Mesenchymal stem cell (in vitro differentiated cells and primary cell): ENCODE data around the gene MCM5.

Experiments used
- DNase-seq: peaks from one replicate; pipeline ENCODE4 v3.0.0-alpha.2; 2013
- H2AFZ ChIP-seq: one replicate; pipeline ENCODE4 v1.6.1; 2013; ENCODE audit warnings: low read depth, mild to moderate bottlenecking, control low read depth, inconsistent platforms, low read length, moderate library complexity
- H2AK5ac ChIP-seq: 2 replicates; pipeline ENCODE4 v1.6.1; 2013; ENCODE audit warnings: low read length, moderate library complexity, mild to moderate bottlenecking, inconsistent platforms; ENCODE audit not compliant: severe bottlenecking
- H2BK120ac ChIP-seq: one replicate; pipeline ENCODE4 v1.6.1; 2013; ENCODE audit warnings: low read depth, mild to moderate bottlenecking, inconsistent platforms, low read length, moderate library complexity
- H2BK12ac ChIP-seq, 2 experiments: one replicate each; pipeline ENCODE4 v1.6.1; 2013; ENCODE audit warnings: inconsistent platforms in 2 of 2, low read length in 2 of 2, mild to moderate bottlenecking in 2 of 2, moderate library complexity in 2 of 2, control low read depth in 1 of 2
- H2BK15ac ChIP-seq: one replicate; pipeline ENCODE4 v1.6.1; 2013; ENCODE audit warnings: mild to moderate bottlenecking, low read depth, inconsistent platforms; ENCODE audit not compliant: poor library complexity, severe bottlenecking
- H2BK5ac ChIP-seq: 2 replicates; pipeline ENCODE4 v1.6.1; 2013; ENCODE audit warnings: low read depth, mild to moderate bottlenecking, low read length, control low read depth, inconsistent platforms; ENCODE audit not compliant: poor library complexity, severe bottlenecking
- H3K14ac ChIP-seq, 2 experiments: one replicate each; pipeline ENCODE4 v1.6.1; 2013; ENCODE audit warnings: inconsistent platforms in 2 of 2, low read length in 2 of 2, control low read depth in 1 of 2, mild to moderate bottlenecking in 1 of 2, moderate library complexity in 1 of 2
- H3K18ac ChIP-seq, 2 experiments: one replicate each; pipeline ENCODE4 v1.6.1; 2013; ENCODE audit warnings: inconsistent platforms in 2 of 2, low read length in 2 of 2, control low read depth in 1 of 2, low read depth in 1 of 2, mild to moderate bottlenecking in 1 of 2
- H3K23ac ChIP-seq, 2 experiments: one replicate each; pipeline ENCODE4 v1.6.1; 2013; ENCODE audit warnings: inconsistent platforms in 2 of 2, low read length in 2 of 2, mild to moderate bottlenecking in 2 of 2, moderate library complexity in 2 of 2, control low read depth in 1 of 2
- H3K27ac ChIP-seq: 2 replicates; pipeline ENCODE4 v1.5.1; 2013; ENCODE audit warnings: mild to moderate bottlenecking, moderate library complexity, low read length, control low read depth, inconsistent platforms; ENCODE audit not compliant: poor library complexity, severe bottlenecking
- H3K27me3 ChIP-seq, 2 experiments: 2 replicates each; pipeline versions ENCODE4 v1.6.1 to v1.7.0; 2013; ENCODE audit warnings: low read length in 2 of 2, mild to moderate bottlenecking in 2 of 2, moderate library complexity in 2 of 2, control low read depth in 1 of 2, inconsistent platforms in 1 of 2; ENCODE audit not compliant: control insufficient read depth in 1 of 2, insufficient read depth in 1 of 2
- H3K36me3 ChIP-seq, 2 experiments: 2 replicates each; pipeline versions ENCODE4 v1.6.1 to v1.7.0; 2013; ENCODE audit warnings: low read length in 2 of 2, control low read depth in 1 of 2, inconsistent platforms in 1 of 2, low read depth in 1 of 2, mild to moderate bottlenecking in 1 of 2; ENCODE audit not compliant: insufficient read depth in 2 of 2, control insufficient read depth in 1 of 2
- H3K4ac ChIP-seq, 2 experiments: one replicate each; pipeline ENCODE4 v1.6.1; 2013; ENCODE audit warnings: inconsistent platforms in 2 of 2, low read length in 2 of 2, mild to moderate bottlenecking in 2 of 2, moderate library complexity in 2 of 2, control low read depth in 1 of 2, low read depth in 1 of 2
- H3K4me1 ChIP-seq: 2 replicates; pipeline ENCODE4 v1.6.1; 2013; ENCODE audit warnings: low read depth, low read length, control low read depth; ENCODE audit not compliant: control insufficient read depth, insufficient read depth
- H3K4me2 ChIP-seq: 2 replicates; pipeline ENCODE4 v1.6.1; 2013; ENCODE audit warnings: low read length, mild to moderate bottlenecking, inconsistent platforms; ENCODE audit not compliant: poor library complexity, severe bottlenecking
- H3K4me3 ChIP-seq, 2 experiments: 2 replicates each; pipeline versions ENCODE4 v1.5.1 to v1.7.0; 2013; ENCODE audit warnings: low read length in 2 of 2, mild to moderate bottlenecking in 2 of 2, control low read depth in 1 of 2, low read depth in 1 of 2; ENCODE audit not compliant: insufficient read depth in 1 of 2
- H3K79me1 ChIP-seq: replicated peaks from 2 replicates; pipeline ENCODE4 v1.6.1; 2013; ENCODE audit warnings: mild to moderate bottlenecking, control low read depth, low read length, inconsistent platforms; ENCODE audit not compliant: poor library complexity, severe bottlenecking
- H3K9ac ChIP-seq: 2 replicates; pipeline ENCODE4 v1.7.0; 2013; ENCODE audit warnings: mild to moderate bottlenecking, low read length, moderate library complexity
- H3K9me3 ChIP-seq: 2 replicates; pipeline ENCODE4 v1.7.0; 2013; ENCODE audit warnings: mild to moderate bottlenecking, low read length; ENCODE audit not compliant: control insufficient read depth
- H4K8ac ChIP-seq: one replicate; pipeline ENCODE4 v1.6.1; 2013; ENCODE audit warnings: inconsistent platforms, mild to moderate bottlenecking, low read length, moderate library complexity
- H4K91ac ChIP-seq: one replicate; pipeline ENCODE4 v1.6.1; 2013; ENCODE audit warnings: mild to moderate bottlenecking, low read length, inconsistent platforms
- WGBS: methylation state at CpG from one replicate; pipeline ENCODE4 v1.1.7; 2013; ENCODE audit warnings: mixed read lengths; 5-methylcytosine and 5-hydroxymethylcytosine counted together

Gene MCM5

DNA sequence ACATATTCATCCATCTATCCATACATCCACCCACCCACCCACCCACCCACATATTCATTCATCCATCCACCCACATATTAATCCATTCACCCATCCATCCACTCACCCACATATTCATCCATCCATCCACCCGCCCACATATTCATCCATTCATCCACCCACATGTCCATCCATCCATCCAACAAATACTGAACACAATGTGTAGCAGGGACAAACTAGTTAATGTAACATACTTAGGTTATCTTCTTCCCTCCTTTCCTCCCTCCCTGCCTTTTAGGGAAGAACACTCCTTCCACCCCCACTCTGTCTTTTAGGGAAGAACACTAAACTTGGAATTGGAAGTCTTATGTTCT is 39.4 kb downstream of the MCM5 start:
- H2BK5ac ChIP-seq = no peak overlapping the region
- H3K4me3 ChIP-seq = no peak overlapping the region
- no peak overlapping the region for H4K8ac ChIP-seq
- H3K18ac ChIP-seq = no peak overlapping the region
- H3K27ac ChIP-seq = no peak overlapping the region
- no peaks in the 10 kb centered on the region for H3K79me1 ChIP-seq
- no peak overlapping the region for H3K14ac ChIP-seq
- H2AFZ ChIP-seq = no peak overlapping the region
- H3K4me2 ChIP-seq = no peak overlapping the region
- no peak for DNase-seq
- H3K23ac ChIP-seq = no peak overlapping the region
- H4K91ac ChIP-seq = no peak overlapping the region
- no peak overlapping the region for H2AK5ac ChIP-seq
- H3K4me1 ChIP-seq = peaks cover 3% of the 10 kb centered on the region
- H3K4ac ChIP-seq = no peak overlapping the region
- 100% methylated on average over 1 of the region's 1 CpG for WGBS
- H3K9me3 ChIP-seq = peaks cover under 1% of the 10 kb centered on the region
- no peak overlapping the region for H2BK15ac ChIP-seq
- H2BK120ac ChIP-seq = no peak overlapping the region
- no peak overlapping the region for H3K9ac ChIP-seq
- no peaks in the 10 kb centered on the region for H3K27me3 ChIP-seq
- H2BK12ac ChIP-seq = no peak overlapping the region
- peaks cover 2 to 6% of the 10 kb centered on the region in 2 experiments for H3K36me3 ChIP-seq

DNA sequence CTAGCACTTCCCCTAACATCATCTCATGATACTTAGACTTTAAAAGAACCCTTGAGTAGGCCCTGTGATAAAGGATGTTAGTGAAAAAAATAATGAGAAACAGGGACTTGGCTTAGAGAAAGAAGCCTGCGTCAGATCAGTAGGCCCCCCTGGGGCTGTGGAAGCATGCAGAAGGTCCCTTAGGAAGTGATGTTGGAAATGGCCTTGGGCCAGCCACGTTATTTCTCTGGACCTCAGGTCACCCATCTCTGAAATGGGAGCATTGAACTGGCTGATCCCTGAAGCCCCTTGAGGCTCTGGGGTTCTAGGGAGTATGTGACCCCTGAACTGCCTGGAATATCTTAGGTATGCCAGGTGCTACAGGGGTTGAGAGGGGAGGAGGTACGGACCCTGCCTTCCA is 40.2 kb downstream of the MCM5 start:
- no peak overlapping the region for H2BK120ac ChIP-seq
- H2AFZ ChIP-seq = no peak overlapping the region
- H3K79me1 ChIP-seq = no peaks in the 10 kb centered on the region
- H3K4me1 ChIP-seq = peaks cover 9% of the 10 kb centered on the region
- no peak overlapping the region for H3K4ac ChIP-seq
- DNase-seq = no peak
- no peak overlapping the region for H3K4me3 ChIP-seq
- no peak overlapping the region for H3K14ac ChIP-seq
- H3K27ac ChIP-seq = no peak overlapping the region
- H2BK15ac ChIP-seq = no peak overlapping the region
- peak overlapping the region in 1 of 2 experiments; percentile 61 for H2BK12ac ChIP-seq
- no peaks in the 10 kb centered on the region for H3K9me3 ChIP-seq
- H3K18ac ChIP-seq = no peak overlapping the region
- H3K9ac ChIP-seq = no peak overlapping the region
- 80% methylated on average over 3 of the region's 3 CpGs for WGBS
- H2BK5ac ChIP-seq = no peak overlapping the region
- peaks cover 0 to 5% of the 10 kb centered on the region in 2 experiments for H3K36me3 ChIP-seq
- H4K91ac ChIP-seq = no peak overlapping the region
- no peaks in the 10 kb centered on the region for H3K27me3 ChIP-seq
- H3K4me2 ChIP-seq = no peak overlapping the region
- H4K8ac ChIP-seq = no peak overlapping the region
- H3K23ac ChIP-seq = no peak overlapping the region
- H2AK5ac ChIP-seq = no peak overlapping the region

DNA sequence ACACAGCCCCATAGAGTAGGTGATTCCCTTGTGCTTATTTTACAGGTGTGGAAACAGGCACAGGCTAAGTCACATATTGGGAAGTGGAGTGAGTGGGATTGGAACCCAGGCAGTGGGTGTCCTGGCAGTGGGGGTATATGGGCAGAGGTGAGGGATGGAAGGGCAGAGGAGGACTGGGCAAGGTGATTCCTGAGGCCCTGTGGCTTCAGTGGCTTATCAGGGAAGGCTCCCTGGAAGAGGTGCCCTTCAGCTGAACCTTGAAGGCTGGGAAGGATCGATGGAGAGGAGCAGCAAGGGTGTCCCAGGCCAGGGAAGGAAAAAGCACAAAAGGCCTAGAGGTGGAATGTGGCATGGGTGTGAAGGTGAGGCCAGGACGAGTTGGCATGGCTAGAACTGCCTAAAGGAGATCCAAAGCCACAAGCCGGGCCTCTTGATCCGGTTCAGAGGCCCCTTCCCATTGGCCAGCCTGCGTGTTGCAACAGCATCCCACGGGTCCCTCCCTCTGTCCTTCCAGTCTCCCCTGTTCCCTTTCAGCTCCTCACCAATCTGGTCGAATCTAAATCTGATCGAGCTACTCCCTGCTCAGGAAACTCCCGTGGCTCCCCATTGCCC is 41.7 kb downstream of the MCM5 start:
- Histone ChIP-seq H3K4me1 (peaks cover 15% of the 10 kb centered on the region), H3K4me3 (no peak overlapping the region), H4K8ac (no peak overlapping the region), H2AFZ (no peak overlapping the region), H3K9me3 (no peaks in the 10 kb centered on the region), H3K4me2 (no peak overlapping the region), H2BK12ac (no peak overlapping the region), H3K14ac (no peak overlapping the region), H3K18ac (peak overlapping the region in 1 of 2 experiments; percentile 19), H3K79me1 (no peaks in the 10 kb centered on the region), H3K27me3 (no peaks in the 10 kb centered on the region), H3K23ac (no peak overlapping the region), H2BK120ac (peak overlapping the region; percentile 37), H3K27ac (no peak overlapping the region), H4K91ac (peak overlapping the region; percentile 40), H3K36me3 (peaks cover 0 to 2% of the 10 kb centered on the region in 2 experiments), H2BK15ac (no peak overlapping the region), H2AK5ac (no peak overlapping the region), H3K4ac (no peak overlapping the region), H2BK5ac (no peak overlapping the region), H3K9ac (no peak overlapping the region)
- DNase-seq = no peak
- WGBS = 88% methylated on average over 9 of the region's 9 CpGs

DNA sequence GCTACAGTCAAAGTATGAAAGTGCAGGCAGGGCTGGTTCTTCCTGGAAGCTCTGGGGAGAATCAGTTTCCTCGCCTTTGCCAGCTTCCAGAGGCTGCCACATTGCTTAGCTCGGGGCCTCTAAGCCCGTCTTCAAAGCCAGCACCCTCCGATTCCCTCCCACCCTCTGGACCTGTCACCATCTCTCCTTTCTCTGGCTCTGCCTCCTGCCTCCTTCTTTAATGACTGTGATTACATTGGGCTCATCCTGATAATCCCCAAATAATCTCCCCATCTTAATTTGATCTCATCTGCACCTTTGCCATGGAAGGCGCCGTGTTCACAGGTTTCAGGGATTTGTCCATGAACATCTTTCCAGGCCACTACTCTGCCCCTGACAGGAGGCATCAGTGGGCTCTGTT is 42.5 kb downstream of the MCM5 start:
- Histone ChIP-seq H3K14ac (no peak overlapping the region), H3K9ac (no peak overlapping the region), H3K27me3 (no peaks in the 10 kb centered on the region), H4K91ac (no peak overlapping the region), H4K8ac (no peak overlapping the region), H3K9me3 (no peaks in the 10 kb centered on the region), H3K4ac (no peak overlapping the region), H2BK5ac (no peak overlapping the region), H3K4me2 (no peak overlapping the region), H3K4me3 (no peak overlapping the region), H2AK5ac (no peak overlapping the region), H2BK15ac (no peak overlapping the region), H2AFZ (no peak overlapping the region), H3K18ac (peak overlapping the region in 1 of 2 experiments; percentile 14), H2BK120ac (peak overlapping the region; percentile 50), H3K4me1 (peaks cover 22% of the 10 kb centered on the region), H3K36me3 (peaks cover 0 to 2% of the 10 kb centered on the region in 2 experiments), H3K27ac (no peak overlapping the region), H2BK12ac (peak overlapping the region in 1 of 2 experiments; percentile 31), H3K79me1 (no peaks in the 10 kb centered on the region), H3K23ac (no peak overlapping the region)
- DNase-seq = no peak
- WGBS = 85% methylated on average over 4 of the region's 6 CpGs
